HG02852 (cell line): ENCODE measurements around the gene CCDC81.

Experiments
- ATAC-seq: cut with Tn5 transposase; IDR thresholded peaks from one replicate; pipeline ENCODE4 v1.9.1; 2021; ENCODE audit warnings: mild to moderate bottlenecking, moderate library complexity; ENCODE audit not compliant: unreplicated experiment

CCDC81 gene

DNA sequence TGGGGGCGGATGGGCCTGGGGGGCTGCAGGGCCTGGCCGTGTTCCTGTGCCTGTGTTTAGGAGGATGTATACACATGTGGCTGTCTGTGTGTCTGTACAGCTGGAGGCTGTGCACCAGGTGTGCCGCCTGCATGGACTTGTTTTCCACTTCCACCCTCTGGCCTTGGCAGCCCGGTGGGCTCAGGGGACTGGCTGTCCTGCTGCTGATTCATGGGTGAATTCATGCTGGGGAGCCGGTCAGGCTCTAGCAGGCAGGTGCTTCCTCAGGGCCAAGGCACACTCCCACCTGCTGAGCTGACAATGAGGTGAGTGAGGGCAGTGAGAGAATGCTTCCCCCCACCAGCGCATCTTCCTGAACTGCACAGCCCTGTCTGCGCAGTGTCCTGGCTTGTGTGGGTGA lies 88.4 kb downstream of the CCDC81 start:
- no peak for ATAC-seq

DNA sequence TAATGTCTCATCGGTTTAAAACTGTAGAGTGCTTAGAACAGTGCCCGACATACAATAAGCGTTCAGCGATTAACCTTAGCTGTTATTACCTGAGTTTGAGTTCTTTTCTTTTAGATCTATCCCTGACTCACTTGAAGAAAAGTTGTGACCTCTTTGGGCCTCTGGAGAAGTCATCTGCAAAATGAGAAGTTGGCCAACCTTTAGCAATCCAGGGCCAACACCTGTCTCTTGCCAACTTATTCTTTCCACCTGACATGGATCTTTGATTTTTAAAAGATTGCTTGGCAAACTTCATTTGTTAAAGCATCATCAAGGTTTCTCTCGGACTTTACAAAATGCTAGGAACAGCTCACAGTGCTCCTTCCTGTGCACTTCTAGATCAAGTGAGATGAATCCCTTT lies 89.3 kb downstream of the CCDC81 start:
- ATAC-seq = no peak

DNA sequence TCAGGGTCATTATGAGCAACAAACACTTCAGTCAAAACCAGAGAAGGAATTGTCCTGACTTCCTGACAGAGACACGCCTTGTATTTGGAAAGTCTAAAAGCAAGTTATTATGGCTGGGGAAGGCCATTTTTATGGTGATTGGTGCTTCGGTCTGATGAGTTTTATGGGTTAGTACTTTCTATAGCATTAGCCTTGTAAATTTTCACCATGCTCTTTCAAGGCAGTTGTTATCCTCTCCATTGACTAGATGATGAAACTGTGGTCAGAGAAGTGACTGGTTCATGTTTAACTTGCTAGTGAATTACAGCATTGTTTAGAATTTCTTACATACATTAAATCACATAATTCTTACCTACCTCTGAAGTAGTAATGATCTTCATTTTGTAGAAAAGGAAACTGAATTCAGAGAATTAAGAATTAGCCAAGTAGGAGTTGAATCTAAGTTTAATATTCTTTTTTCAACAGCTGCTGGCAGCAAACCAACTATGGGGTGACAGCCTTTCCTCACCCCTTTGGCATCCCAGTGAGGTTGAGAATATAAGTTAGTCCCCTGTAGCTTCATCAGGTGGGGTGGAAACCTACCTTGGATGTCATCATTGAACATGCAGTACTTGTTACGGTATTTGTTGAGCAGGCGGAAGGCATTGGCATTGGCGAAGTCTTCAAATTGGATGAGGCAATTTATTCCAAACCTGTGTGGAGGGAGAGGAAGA lies 90.0 kb downstream of the CCDC81 start:
- ATAC-seq = no peak

DNA sequence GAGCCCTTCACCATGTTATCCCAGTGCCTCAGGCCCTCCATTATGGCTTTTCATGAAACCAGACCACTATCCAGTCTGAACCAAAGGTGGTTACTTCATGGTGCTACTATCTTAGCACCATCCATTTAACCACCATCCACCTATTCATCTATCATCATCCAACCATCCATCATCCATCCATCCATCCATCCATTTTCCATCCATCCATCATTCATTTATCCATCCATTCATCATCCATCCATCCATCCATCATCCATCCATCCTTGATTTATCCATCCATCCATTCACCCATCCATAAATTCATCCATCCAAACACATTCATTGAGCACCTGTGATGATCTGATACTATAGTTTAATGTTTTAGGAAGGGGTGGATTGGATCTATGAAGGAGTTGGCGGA lies 93.5 kb downstream of the CCDC81 start:
- ATAC-seq = no peak

DNA sequence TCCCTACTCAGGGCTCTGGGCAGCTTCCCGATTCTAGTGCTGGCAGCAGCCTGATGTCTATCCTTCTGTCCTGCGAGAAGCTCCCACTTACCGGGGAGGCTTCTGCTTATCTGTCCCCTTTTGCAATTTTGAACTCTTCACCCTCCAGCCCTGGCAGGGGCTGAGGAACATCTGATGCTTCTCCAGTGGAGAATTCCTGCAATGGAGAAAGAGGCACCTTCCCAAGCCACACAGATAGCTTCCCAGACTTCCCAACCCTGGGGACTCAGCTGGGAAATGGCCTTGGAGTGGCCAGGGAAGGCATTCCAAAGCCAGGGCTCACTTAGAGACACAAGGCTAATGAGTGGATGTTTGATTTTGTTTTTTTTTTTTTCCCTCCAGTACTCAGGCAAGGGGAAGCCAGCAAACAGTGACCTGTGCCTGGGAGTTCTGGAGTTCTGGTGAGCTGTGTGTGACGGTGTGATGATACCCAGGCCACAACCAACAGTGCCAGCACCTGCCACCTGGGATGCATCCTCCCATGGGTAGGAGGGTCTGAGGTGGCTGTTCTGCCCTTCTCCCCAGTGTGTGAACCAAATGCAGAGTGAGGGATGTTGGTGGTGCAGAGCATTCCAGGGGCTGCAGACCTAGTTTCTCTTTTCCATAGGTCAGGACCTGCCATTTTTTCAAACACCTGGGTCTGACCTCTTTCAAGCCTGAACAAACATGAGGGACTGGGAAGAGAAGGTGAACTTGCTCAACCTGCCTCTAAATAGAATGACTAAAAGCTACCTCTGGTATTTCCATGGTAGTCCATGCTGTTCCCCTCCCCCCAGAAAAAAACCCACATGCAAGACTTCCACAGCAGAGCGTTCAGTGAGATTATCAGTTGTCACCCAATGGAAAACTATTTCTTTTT lies 95.1 kb downstream of the CCDC81 start:
- no peak for ATAC-seq
